ENCODE measurements around the gene LIG3.
"Not testable (repeated sequence)": the region's sequence is repeated elsewhere in the genome, so short reads cannot be mapped to it uniquely, and the experiment has no call there.

LIG3 gene

GRCh38 chr17:34980353-34980680 lies at the start of gene LIG3:
Gene LIG3 (plus strand): TSS chr17:34980512. CDS start chr17:34983006, 2,494 bp downstream.
- DNase-seq (ENCODE audit: low spot score in 2 of 2) (peak; percentile 86 to 97), ATAC-seq (peak; percentile 88)
- peak within 1 kb of the TSS; percentile 86 for H3K4me3 Mint-ChIP-seq
- H3K27ac Mint-ChIP-seq, result peak within 1 kb of the TSS; percentile 96
- H3K36me3 Mint-ChIP-seq, result peaks cover 32% of the 10 kb centered on the region
- peaks cover 47% of the 10 kb centered on the region for H3K4me1 Mint-ChIP-seq
- H3K9me3 Mint-ChIP-seq, result no peaks in the 10 kb centered on the region

- H3K27ac Mint-ChIP-seq; DNase-seq (ENCODE audit: low spot score in 2 of 2); ATAC-seq; H3K36me3 Mint-ChIP-seq; H3K9me3 Mint-ChIP-seq; H3K4me3 Mint-ChIP-seq; H3K4me1 Mint-ChIP-seq: not testable (repeated sequence)
Observed at GRCh38 chr17:34950780-34951179, 29.5 kb upstream of the LIG3 start.

- H3K27ac Mint-ChIP-seq, result no peak overlapping the region
- ATAC-seq, result no peak
- H3K36me3 Mint-ChIP-seq, result peaks cover 26% of the 10 kb centered on the region
- DNase-seq (ENCODE audit: low spot score in 2 of 2), result no peak
- no peak overlapping the region for H3K4me3 Mint-ChIP-seq
- H3K9me3 Mint-ChIP-seq, result peaks cover 7% of the 10 kb centered on the region
- H3K4me1 Mint-ChIP-seq, result peaks cover 27% of the 10 kb centered on the region
Observed at GRCh38 chr17:34958438-34958837, 21.9 kb upstream of the LIG3 start.

GRCh38 chr17:34961093-34961911 lies 19.0 kb upstream of the LIG3 start, which contains the start of the genes CCT6B and ZNF830:
Gene CCT6B (minus strand): TSS chr17:34961460. CDS start chr17:34961393, 67 bp downstream.
Gene ZNF830 (plus strand): TSS chr17:34961540. CDS start chr17:34961567, 27 bp downstream.
- peaks cover 7% of the 10 kb centered on the region for H3K9me3 Mint-ChIP-seq
- H3K27ac Mint-ChIP-seq, result peak within 1 kb of the TSS; percentile 100
- peaks cover 55% of the 10 kb centered on the region for H3K36me3 Mint-ChIP-seq
- H3K4me3 Mint-ChIP-seq, result peak within 1 kb of the TSS; percentile 100
- DNase-seq (ENCODE audit: low spot score in 2 of 2), result peak; percentile 72 to 92
- H3K4me1 Mint-ChIP-seq, result peaks cover 34% of the 10 kb centered on the region
- ATAC-seq, result peak; percentile 99

GRCh38 chr17:34974179-34974578 lies 6.1 kb upstream of the LIG3 start:
- DNase-seq (ENCODE audit: low spot score in 2 of 2), result peak in 1 of 2 donors; percentile 46
- Mint-ChIP-seq H3K9me3 (no peaks in the 10 kb centered on the region), H3K36me3 (peaks cover 4% of the 10 kb centered on the region), H3K4me1 (peaks cover 19% of the 10 kb centered on the region), H3K27ac (peak overlapping the region; percentile 51), H3K4me3 (peak overlapping the region; percentile 0)
- ATAC-seq, result peak; percentile 64

GRCh38 chr17:34974794-34975785 lies 5.2 kb upstream of the LIG3 start:
- DNase-seq (ENCODE audit: low spot score in 2 of 2) (peak in 1 of 2 donors; percentile 63), ATAC-seq (peak; percentile 86)
- peaks cover 28% of the 10 kb centered on the region for H3K4me1 Mint-ChIP-seq
- no peaks in the 10 kb centered on the region for H3K9me3 Mint-ChIP-seq
- H3K36me3 Mint-ChIP-seq, result peaks cover 2% of the 10 kb centered on the region
- peak overlapping the region; percentile 2 for H3K27ac Mint-ChIP-seq
- H3K4me3 Mint-ChIP-seq, result peak overlapping the region; percentile 0

GRCh38 chr17:34979153-34979552 lies 1.2 kb upstream of the LIG3 start:
- no peak for DNase-seq (ENCODE audit: low spot score in 2 of 2)
- H3K9me3 Mint-ChIP-seq, result no peaks in the 10 kb centered on the region
- H3K4me3 Mint-ChIP-seq, result peak overlapping the region; percentile 86
- H3K27ac Mint-ChIP-seq, result no peak overlapping the region
- ATAC-seq, result no peak
- peaks cover 20% of the 10 kb centered on the region for H3K36me3 Mint-ChIP-seq
- peaks cover 53% of the 10 kb centered on the region for H3K4me1 Mint-ChIP-seq

GRCh38 chr17:34979650-34980352 lies 511 bp upstream of the LIG3 start:
- H3K36me3 Mint-ChIP-seq, result peaks cover 27% of the 10 kb centered on the region
- no peak for ATAC-seq
- DNase-seq (ENCODE audit: low spot score in 2 of 2), result no peak
- H3K9me3 Mint-ChIP-seq, result no peaks in the 10 kb centered on the region
- peak overlapping the region; percentile 96 for H3K27ac Mint-ChIP-seq
- H3K4me1 Mint-ChIP-seq, result peaks cover 52% of the 10 kb centered on the region
- H3K4me3 Mint-ChIP-seq, result peak overlapping the region; percentile 86

- DNase-seq (ENCODE audit: low spot score in 2 of 2) (peak in 1 of 2 donors; percentile 79), ATAC-seq (peak; percentile 94)
- peaks cover 45% of the 10 kb centered on the region for H3K4me1 Mint-ChIP-seq
- no peaks in the 10 kb centered on the region for H3K9me3 Mint-ChIP-seq
- peaks cover 38% of the 10 kb centered on the region for H3K36me3 Mint-ChIP-seq
- H3K27ac Mint-ChIP-seq, result peak overlapping the region; percentile 96
- peak overlapping the region; percentile 86 for H3K4me3 Mint-ChIP-seq
Observed at GRCh38 chr17:34980681-34981537, 597 bp downstream of the LIG3 start.

- ATAC-seq, result no peak
- no peak for DNase-seq (ENCODE audit: low spot score in 2 of 2)
- Mint-ChIP-seq H3K4me1 (peaks cover 45% of the 10 kb centered on the region), H3K36me3 (peaks cover 46% of the 10 kb centered on the region), H3K9me3 (no peaks in the 10 kb centered on the region), H3K27ac (peak overlapping the region; percentile 96), H3K4me3 (peak overlapping the region; percentile 86)
Observed at GRCh38 chr17:34981538-34982241, 1.4 kb downstream of the LIG3 start.

- Mint-ChIP-seq H3K4me3 (no peak overlapping the region), H3K4me1 (peaks cover 24% of the 10 kb centered on the region), H3K9me3 (no peaks in the 10 kb centered on the region), H3K36me3 (peaks cover 94% of the 10 kb centered on the region), H3K27ac (no peak overlapping the region)
- ATAC-seq (no peak), DNase-seq (ENCODE audit: low spot score in 2 of 2) (no peak)
Observed at GRCh38 chr17:34987232-34987631, 6.9 kb downstream of the LIG3 start.

- H3K27ac Mint-ChIP-seq, result peak overlapping the region; percentile 68
- H3K4me3 Mint-ChIP-seq, result no peak overlapping the region
- H3K4me1 Mint-ChIP-seq, result peaks cover 22% of the 10 kb centered on the region
- H3K9me3 Mint-ChIP-seq, result no peaks in the 10 kb centered on the region
- ATAC-seq (no peak), DNase-seq (ENCODE audit: low spot score in 2 of 2) (no peak)
- H3K36me3 Mint-ChIP-seq, result peaks cover 98% of the 10 kb centered on the region
Observed at GRCh38 chr17:34988644-34989043, 8.3 kb downstream of the LIG3 start.

- no peak overlapping the region for H3K4me3 Mint-ChIP-seq
- peaks cover 99% of the 10 kb centered on the region for H3K36me3 Mint-ChIP-seq
- peaks cover 14% of the 10 kb centered on the region for H3K4me1 Mint-ChIP-seq
- no peak overlapping the region for H3K27ac Mint-ChIP-seq
- no peak for ATAC-seq
- no peaks in the 10 kb centered on the region for H3K9me3 Mint-ChIP-seq
- no peak for DNase-seq (ENCODE audit: low spot score in 2 of 2)
Observed at GRCh38 chr17:34989473-34989872, 9.2 kb downstream of the LIG3 start.
